HPDE6-E6E7 (cell line): ENCODE measurements around the gene RBM39.
"Not testable (repeated sequence)": the region's sequence is repeated elsewhere in the genome, so short reads cannot be mapped to it uniquely, and the experiment has no call there.

Experiments used
- DNase-seq: peaks from one replicate; pipeline ENCODE4 v3.0.0; 2011; ENCODE audit warnings: missing footprints; ENCODE audit errors: extremely low spot score

RBM39 gene

GRCh38 chr20:35741892-35742740 lies at the start of gene RBM39:
RBM39 (minus strand) TSS chr20:35742260; CDS start chr20:35740874, 1,386 bp downstream.
- DNase-seq: peak; percentile 100

GRCh38 chr20:35791821-35792220 lies 49.8 kb upstream of the RBM39 start:
- DNase-seq: no peak

- no peak for DNase-seq
These were observed 49.0 kb upstream of the RBM39 start for GRCh38 chr20:35791097-35791496.

GRCh38 chr20:35788796-35789195 lies 46.7 kb upstream of the RBM39 start:
- no peak for DNase-seq

GRCh38 chr20:35785541-35785940 lies 43.5 kb upstream of the RBM39 start:
- not testable (repeated sequence) for DNase-seq

GRCh38 chr20:35783811-35784210 lies 41.8 kb upstream of the RBM39 start:
- not testable (repeated sequence) for DNase-seq

- DNase-seq: no peak
These were observed 34.5 kb upstream of the RBM39 start for GRCh38 chr20:35776513-35777101.

- no peak for DNase-seq
These were observed 32.3 kb upstream of the RBM39 start for GRCh38 chr20:35774391-35774790.

GRCh38 chr20:35773154-35773751 lies 31.2 kb upstream of the RBM39 start:
- DNase-seq: no peak

GRCh38 chr20:35772563-35773058 lies 30.6 kb upstream of the RBM39 start:
- DNase-seq: no peak

- peak; percentile 99 for DNase-seq
These were observed 29.9 kb upstream of the RBM39 start, which contains the start of gene PHF20 for GRCh38 chr20:35771689-35772562. PHF20 (plus strand) TSS chr20:35772015; CDS start chr20:35801523, 29,508 bp downstream.

GRCh38 chr20:35771367-35771688 lies 29.3 kb upstream of the RBM39 start:
- no peak for DNase-seq

- DNase-seq: peak; percentile 100
These were observed 26.9 kb upstream of the RBM39 start for GRCh38 chr20:35768731-35769664.

- no peak for DNase-seq
These were observed 25.8 kb upstream of the RBM39 start for GRCh38 chr20:35767683-35768481.

GRCh38 chr20:35766843-35767242 lies 24.8 kb upstream of the RBM39 start:
- no peak for DNase-seq

GRCh38 chr20:35764936-35765335 lies 22.9 kb upstream of the RBM39 start:
- not testable (repeated sequence) for DNase-seq

GRCh38 chr20:35762461-35762860 lies 20.4 kb upstream of the RBM39 start:
- DNase-seq: no peak

- DNase-seq: not testable (repeated sequence)
These were observed 19.5 kb upstream of the RBM39 start for GRCh38 chr20:35761548-35761947.

- no peak for DNase-seq
These were observed 15.1 kb upstream of the RBM39 start for GRCh38 chr20:35757098-35757705.
